ACC112 (cell line): ENCODE results near the gene RPL37.

Experiments used
- H2AFZ ChIP-seq: fragments of 200-600 bp; sonication (generic); one replicate; pipeline ENCODE4 v1.6.0; 2017; ENCODE audit warnings: antibody characterized with exemption, low read length; ENCODE audit not compliant: unreplicated experiment
- H3K27ac ChIP-seq: fragments of 200-600 bp; sonication (generic); 2 replicates; pipeline ENCODE4 v1.5.1; 2014; ENCODE audit warnings: low read depth, mild to moderate bottlenecking, antibody characterized with exemption, low read length, moderate library complexity
- H3K27me3 ChIP-seq: fragments of 200-600 bp; sonication (generic); 2 replicates; pipeline ENCODE4 v1.6.1; 2014; ENCODE audit warnings: mild to moderate bottlenecking, antibody characterized with exemption, low read length, moderate library complexity, mixed read lengths; ENCODE audit not compliant: insufficient read depth
- H3K36me3 ChIP-seq: fragments of 200-600 bp; sonication (generic); 2 replicates; pipeline ENCODE4 v1.6.1; 2016; ENCODE audit warnings: mild to moderate bottlenecking, antibody characterized with exemption, low read length, moderate library complexity, mixed read lengths; ENCODE audit not compliant: insufficient read depth
- H3K4me1 ChIP-seq: fragments of 200-600 bp; sonication (generic); one replicate; pipeline ENCODE4 v1.6.1; 2016; ENCODE audit warnings: low read length, mixed read lengths; ENCODE audit not compliant: insufficient read depth, unreplicated experiment, control insufficient read depth
- H3K4me3 ChIP-seq: fragments of 200-600 bp; sonication (generic); 2 replicates; pipeline ENCODE4 v1.5.1; 2014; ENCODE audit warnings: mild to moderate bottlenecking, low read depth, low read length
- H3K79me2 ChIP-seq: fragments of 200-600 bp; sonication (generic); one replicate; pipeline ENCODE4 v1.6.0; 2016; ENCODE audit warnings: low read length; ENCODE audit not compliant: control insufficient read depth, unreplicated experiment, insufficient read depth

RPL37 gene

GRCh38 chr5:40780858-40781257 lies 54.2 kb downstream of the RPL37 start:
- peaks cover 86% of the 10 kb centered on the region for H3K79me2 ChIP-seq
- no peak overlapping the region for H3K27ac ChIP-seq
- peaks cover 9% of the 10 kb centered on the region; the same call in 1 of the 2 replicates for H3K36me3 ChIP-seq
- no peak overlapping the region for H2AFZ ChIP-seq
- no peaks in the 10 kb centered on the region for H3K27me3 ChIP-seq
- no peak overlapping the region for H3K4me3 ChIP-seq
- peaks cover 30% of the 10 kb centered on the region for H3K4me1 ChIP-seq

DNA sequence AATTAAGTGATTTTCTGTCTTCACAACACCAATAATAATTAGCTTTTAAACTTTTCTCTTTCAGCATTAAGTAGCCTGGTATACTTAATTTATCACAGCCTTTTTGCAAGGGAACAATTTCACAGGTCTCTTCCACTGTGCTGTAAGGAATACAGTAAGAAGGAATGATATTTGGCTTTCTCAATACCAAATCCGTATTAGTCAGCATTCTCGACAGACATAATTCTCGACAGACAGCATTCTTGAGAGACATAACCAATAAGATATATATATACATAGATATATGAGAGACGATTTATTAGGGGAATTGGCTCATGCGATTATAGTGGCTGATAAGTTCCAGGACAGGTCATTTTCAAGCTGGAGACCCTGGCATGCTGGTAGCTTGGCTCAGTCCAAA lies 54.8 kb downstream of the RPL37 start:
- H3K4me1 ChIP-seq = peaks cover 30% of the 10 kb centered on the region
- H3K27me3 ChIP-seq = no peaks in the 10 kb centered on the region
- H3K4me3 ChIP-seq = no peak overlapping the region

DNA sequence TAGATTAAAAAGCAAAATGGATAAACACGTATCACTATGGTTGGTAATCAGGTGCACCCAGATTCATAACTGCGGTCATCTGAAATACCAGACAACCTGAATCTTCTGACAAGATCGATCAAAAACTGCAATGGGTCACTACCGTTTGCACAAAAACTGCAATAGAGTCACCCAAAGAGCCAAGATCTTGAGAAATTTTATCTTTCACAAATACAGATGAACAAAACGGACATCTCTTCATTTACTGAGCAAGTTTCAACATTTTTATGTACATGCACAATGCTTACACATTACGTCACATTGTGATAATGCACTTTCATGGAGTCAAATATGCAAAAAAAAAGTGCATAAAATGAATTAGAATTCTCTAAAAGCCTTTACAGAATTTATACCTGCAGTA lies 55.5 kb downstream of the RPL37 start:
- Histone ChIP-seq H3K79me2 (peaks cover 78% of the 10 kb centered on the region), H3K4me3 (no peak overlapping the region), H3K4me1 (peaks cover 30% of the 10 kb centered on the region)

More for the DNA sequence above, 54.8 kb downstream of the RPL37 start:
- H2AFZ ChIP-seq = no peak overlapping the region
- peaks cover 83% of the 10 kb centered on the region for H3K79me2 ChIP-seq
- H3K27ac ChIP-seq = no peak overlapping the region
- H3K36me3 ChIP-seq = peaks cover 12% of the 10 kb centered on the region; the same call in 1 of the 2 replicates

GRCh38 chr5:40778133-40778532 lies 56.9 kb downstream of the RPL37 start:
- peaks cover 24% of the 10 kb centered on the region for H3K36me3 ChIP-seq
- H2AFZ ChIP-seq = no peak overlapping the region
- H3K79me2 ChIP-seq = peaks cover 65% of the 10 kb centered on the region
- no peak overlapping the region for H3K4me3 ChIP-seq
- no peak overlapping the region for H3K27ac ChIP-seq
- H3K27me3 ChIP-seq = no peaks in the 10 kb centered on the region
- H3K4me1 ChIP-seq = peaks cover 30% of the 10 kb centered on the region

More for the DNA sequence above, 55.5 kb downstream of the RPL37 start:
- Histone ChIP-seq H3K27me3 (no peaks in the 10 kb centered on the region), H3K27ac (no peak overlapping the region), H2AFZ (no peak overlapping the region), H3K36me3 (peaks cover 18% of the 10 kb centered on the region)

- H3K27ac ChIP-seq = no peak overlapping the region
- H3K4me3 ChIP-seq = no peak overlapping the region
Measured at GRCh38 chr5:40776658-40776977, 58.4 kb downstream of the RPL37 start.

DNA sequence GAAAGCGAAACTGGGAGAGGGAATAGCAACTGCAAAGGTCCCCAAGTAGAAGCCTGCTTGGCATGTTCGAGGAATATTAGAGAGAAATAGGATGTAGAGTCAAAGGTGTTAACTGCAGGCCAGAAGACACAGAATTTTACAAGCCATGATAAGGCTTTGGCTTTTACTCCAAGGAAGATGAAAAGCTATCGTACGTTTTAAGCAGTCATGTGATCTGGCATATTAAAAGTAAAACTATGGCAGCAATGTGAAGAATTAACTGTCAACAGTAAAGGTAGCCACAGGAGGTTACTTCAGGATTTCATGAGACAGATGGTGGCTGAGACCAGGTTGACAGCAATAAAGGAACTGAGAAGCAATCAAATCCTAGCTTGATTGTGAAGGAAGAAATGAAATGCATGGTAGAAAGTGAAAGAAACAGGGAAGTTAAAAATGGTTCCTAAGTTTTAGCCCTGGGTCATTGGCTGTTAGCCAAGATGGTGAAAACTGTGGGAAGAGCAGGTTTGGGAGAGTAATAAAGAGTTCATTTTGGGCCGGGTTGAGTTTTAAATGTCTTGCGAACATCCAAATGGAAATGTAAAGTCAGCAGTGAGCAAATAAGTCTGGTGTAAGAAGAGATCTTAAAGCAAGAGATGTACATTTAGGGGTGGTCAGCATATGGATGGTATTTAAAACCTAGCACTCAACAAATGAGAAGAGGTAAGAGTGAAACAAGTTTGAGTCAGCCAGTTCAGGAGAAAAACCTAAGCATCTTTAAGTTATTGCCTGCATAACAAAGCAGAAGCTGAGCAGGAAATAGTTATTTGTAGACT lies 59.0 kb downstream of the RPL37 start:
- peaks cover 45% of the 10 kb centered on the region for H3K79me2 ChIP-seq
- H3K27me3 ChIP-seq = no peaks in the 10 kb centered on the region
- H2AFZ ChIP-seq = no peak overlapping the region
- peaks cover 11% of the 10 kb centered on the region for H3K4me1 ChIP-seq
- H3K36me3 ChIP-seq = peaks cover 32% of the 10 kb centered on the region
- no peak overlapping the region for H3K27ac ChIP-seq
- no peak overlapping the region for H3K4me3 ChIP-seq

More at GRCh38 chr5:40776658-40776977, 58.4 kb downstream of the RPL37 start:
- Histone ChIP-seq H3K4me1 (peaks cover 16% of the 10 kb centered on the region), H3K27me3 (no peaks in the 10 kb centered on the region), H3K79me2 (peaks cover 51% of the 10 kb centered on the region), H3K36me3 (peaks cover 29% of the 10 kb centered on the region), H2AFZ (no peak overlapping the region)
